ENCODE results near the gene SPAG7. TPM values are rescaled to one million over a fixed set of nuclear protein-coding genes. Genes with fewer than 3 reads are reported as not detected.

Gene SPAG7
- total RNA-seq, 3 donors from 2014 or later, result 42.6 to 57.8 (median 55.2) TPM

DNA sequence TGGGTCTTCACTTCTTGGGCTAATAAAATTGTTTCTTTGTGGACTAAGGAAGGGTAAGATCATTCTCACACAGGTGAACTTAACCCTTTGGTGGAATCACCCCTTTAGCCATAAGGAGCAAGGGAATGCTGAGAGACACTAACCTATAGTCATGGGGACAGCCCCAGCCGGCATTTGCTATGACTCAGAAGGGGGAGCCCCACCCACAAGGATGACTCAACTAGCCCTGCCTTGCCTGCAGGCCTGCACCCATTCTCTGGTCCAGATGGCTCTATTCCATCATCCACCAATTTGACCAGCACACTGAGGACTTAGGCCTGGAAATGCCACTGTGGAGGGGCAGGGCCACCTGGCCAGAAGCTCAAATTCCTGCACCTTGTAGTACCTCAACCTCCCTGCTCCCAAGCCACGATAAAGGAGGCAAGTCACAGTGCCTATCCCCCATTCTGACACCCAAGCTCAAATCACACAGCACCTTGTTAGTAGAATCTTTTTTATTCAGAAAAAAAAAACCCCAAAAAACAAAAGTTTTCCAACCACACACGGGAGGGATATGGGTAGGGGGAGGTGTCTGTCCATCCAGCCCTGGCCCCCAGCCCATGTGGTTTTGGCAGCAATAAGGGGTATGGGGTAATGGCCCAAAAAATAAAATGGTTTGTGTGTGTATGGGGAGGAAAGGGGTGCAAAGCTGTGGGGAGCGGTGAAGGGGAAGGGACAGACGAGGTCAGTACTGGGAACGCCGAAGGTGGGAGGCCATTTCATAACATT lies 22.3 kb downstream of the SPAG7 start:
- H3K27ac ChIP-seq, result peak overlapping the region; percentile 97 to 99
- H3K4me3 ChIP-seq, result peak overlapping the region in 2 of 3 donors; percentile 11 to 98
- DNase-seq (ENCODE audit: low spot score in 2 of 2), result peak; percentile 72 to 81
- H3K27me3 ChIP-seq, result no peaks in the 10 kb centered on the region
- no peaks in the 10 kb centered on the region for H3K36me3 ChIP-seq
- intact Hi-C loops (cut with DNase I; ENCODE audit: low total_unique reads), result no loop called here
- TF ChIP-seq POLR2AphosphoS5 (IDR thresholded peaks at IDR 0.05), result peak in 2 of 3 donors; percentile 32 to 75
- TF ChIP-seq, protein P1, sequence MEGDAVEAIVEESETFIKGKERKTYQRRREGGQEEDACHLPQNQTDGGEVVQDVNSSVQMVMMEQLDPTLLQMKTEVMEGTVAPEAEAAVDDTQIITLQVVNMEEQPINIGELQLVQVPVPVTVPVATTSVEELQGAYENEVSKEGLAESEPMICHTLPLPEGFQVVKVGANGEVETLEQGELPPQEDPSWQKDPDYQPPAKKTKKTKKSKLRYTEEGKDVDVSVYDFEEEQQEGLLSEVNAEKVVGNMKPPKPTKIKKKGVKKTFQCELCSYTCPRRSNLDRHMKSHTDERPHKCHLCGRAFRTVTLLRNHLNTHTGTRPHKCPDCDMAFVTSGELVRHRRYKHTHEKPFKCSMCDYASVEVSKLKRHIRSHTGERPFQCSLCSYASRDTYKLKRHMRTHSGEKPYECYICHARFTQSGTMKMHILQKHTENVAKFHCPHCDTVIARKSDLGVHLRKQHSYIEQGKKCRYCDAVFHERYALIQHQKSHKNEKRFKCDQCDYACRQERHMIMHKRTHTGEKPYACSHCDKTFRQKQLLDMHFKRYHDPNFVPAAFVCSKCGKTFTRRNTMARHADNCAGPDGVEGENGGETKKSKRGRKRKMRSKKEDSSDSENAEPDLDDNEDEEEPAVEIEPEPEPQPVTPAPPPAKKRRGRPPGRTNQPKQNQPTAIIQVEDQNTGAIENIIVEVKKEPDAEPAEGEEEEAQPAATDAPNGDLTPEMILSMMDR (IDR thresholded peaks at IDR 0.05), result no peak
- no peaks in the 10 kb centered on the region for H3K9me3 ChIP-seq
- H3K4me1 ChIP-seq, result peaks cover 14 to 35% of the 10 kb centered on the region in 2 donors

DNA sequence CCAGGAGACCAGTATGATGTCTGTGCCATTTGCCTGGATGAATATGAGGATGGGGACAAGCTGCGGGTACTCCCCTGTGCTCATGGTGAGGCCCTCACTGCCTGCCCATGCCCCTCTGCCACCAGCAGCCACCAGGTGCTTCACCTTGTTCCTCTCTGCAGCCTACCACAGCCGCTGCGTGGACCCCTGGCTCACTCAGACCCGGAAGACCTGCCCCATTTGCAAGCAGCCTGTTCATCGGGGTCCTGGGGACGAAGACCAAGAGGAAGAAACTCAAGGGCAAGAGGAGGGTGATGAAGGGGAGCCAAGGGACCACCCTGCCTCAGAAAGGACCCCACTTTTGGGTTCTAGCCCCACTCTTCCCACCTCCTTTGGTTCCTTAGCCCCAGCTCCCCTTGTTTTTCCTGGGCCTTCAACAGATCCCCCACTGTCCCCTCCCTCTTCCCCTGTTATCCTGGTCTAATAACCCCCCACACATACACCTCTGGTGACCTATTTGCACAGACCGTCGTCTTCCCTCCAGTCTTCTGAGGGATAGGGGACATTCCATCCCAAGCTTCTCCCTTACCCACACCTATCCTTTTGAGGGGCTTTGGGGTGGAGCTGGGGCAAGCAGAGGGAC lies 23.0 kb downstream of the SPAG7 start:
- DNase-seq (ENCODE audit: low spot score in 2 of 2), result no peak
- peaks cover 14 to 32% of the 10 kb centered on the region in 2 donors for H3K4me1 ChIP-seq
- no peaks in the 10 kb centered on the region for H3K9me3 ChIP-seq
- H3K36me3 ChIP-seq, result no peaks in the 10 kb centered on the region
- H3K27ac ChIP-seq, result peak overlapping the region; percentile 97 to 99
- TF ChIP-seq, protein P1 (IDR thresholded peaks at IDR 0.05), result no peak
- TF ChIP-seq POLR2AphosphoS5 (IDR thresholded peaks at IDR 0.05), result no peak
- TF ChIP-seq POLR2A (IDR thresholded peaks at IDR 0.05), result no peak
- H3K4me3 ChIP-seq, result peak overlapping the region in 1 of 3 donors; percentile 98
- intact Hi-C loops (cut with DNase I; ENCODE audit: low total_unique reads), result no loop called here
- no peaks in the 10 kb centered on the region for H3K27me3 ChIP-seq

DNA sequence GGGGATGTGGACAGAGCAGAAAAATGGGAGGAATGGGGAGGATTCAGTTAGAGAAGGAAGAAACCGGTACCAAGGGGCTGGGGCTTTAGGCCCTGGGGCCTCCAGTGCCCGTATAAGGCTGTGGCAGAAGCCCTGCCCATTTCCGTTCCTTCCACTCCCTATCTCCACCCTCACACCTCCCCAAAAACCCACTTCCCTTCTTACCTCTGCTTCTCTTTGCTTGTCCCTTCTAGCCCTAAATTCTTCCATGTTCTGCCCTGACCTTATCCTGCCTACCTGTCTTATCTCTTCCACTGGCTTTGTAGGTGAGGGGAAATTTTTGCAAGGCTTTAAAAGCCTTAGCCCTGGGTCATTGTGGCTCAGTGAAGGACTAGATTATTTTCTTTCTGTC lies 23.5 kb downstream of the SPAG7 start:
- Histone ChIP-seq H3K4me3 (no peak overlapping the region), H3K9me3 (no peaks in the 10 kb centered on the region), H3K36me3 (no peaks in the 10 kb centered on the region), H3K27ac (peak overlapping the region; percentile 97 to 99), H3K4me1 (peaks cover 15 to 35% of the 10 kb centered on the region in 2 donors), H3K27me3 (no peaks in the 10 kb centered on the region)
- no peak for TF ChIP-seq POLR2A (IDR thresholded peaks at IDR 0.05)
- TF ChIP-seq, protein P1 (IDR thresholded peaks at IDR 0.05), result no peak
- TF ChIP-seq POLR2AphosphoS5 (IDR thresholded peaks at IDR 0.05), result no peak
- intact Hi-C loops (cut with DNase I; ENCODE audit: low total_unique reads), result no loop called here
- DNase-seq (ENCODE audit: low spot score in 2 of 2), result no peak

DNA sequence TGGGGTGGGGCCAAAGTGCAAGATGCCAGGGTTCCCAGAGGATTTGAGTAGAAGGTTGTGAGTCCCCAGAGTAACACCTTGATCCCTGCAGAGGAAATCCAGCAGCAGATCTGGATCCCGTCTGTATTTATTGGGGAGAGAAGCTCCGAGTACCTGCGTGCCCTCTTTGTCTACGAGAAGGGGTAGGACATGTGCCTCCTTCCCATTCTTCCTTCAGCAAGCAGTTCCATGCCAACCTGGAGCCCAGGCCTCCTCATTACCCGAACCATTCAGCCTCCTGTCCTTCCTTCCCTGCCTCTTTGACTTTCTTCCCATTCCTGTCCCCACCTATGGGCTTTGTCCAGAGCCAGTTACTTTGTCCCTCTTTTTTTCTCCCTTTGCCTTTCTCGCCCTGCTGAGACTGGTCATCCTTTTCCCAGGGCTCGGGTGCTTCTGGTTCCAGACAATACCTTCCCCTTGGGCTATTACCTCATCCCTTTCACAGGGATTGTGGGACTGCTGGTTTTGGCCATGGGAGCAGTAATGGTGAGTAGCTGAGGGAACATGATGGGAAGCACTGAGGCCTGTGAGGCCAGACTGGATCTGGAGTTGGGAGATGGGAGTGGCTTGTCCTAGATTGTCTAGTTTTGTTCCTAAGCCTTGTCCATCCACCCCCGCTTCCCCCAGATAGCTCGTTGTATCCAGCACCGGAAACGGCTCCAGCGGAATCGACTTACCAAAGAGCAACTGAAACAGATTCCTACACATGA lies 24.7 kb downstream of the SPAG7 start:
- Histone ChIP-seq H3K9me3 (no peaks in the 10 kb centered on the region), H3K36me3 (no peaks in the 10 kb centered on the region), H3K4me1 (peaks cover 25 to 47% of the 10 kb centered on the region in 2 donors), H3K27me3 (no peaks in the 10 kb centered on the region), H3K27ac (peak overlapping the region in 1 of 2 donors; percentile 20), H3K4me3 (no peak overlapping the region)
- intact Hi-C loops (cut with DNase I; ENCODE audit: low total_unique reads), result loop anchor here (2.0 kb wide), 1 partner anchor 24 kb away; the partner anchor contains the start of gene SPAG7
- DNase-seq (ENCODE audit: low spot score in 2 of 2), result no peak
- no peak for TF ChIP-seq POLR2A (IDR thresholded peaks at IDR 0.05)
- TF ChIP-seq, protein P1 (IDR thresholded peaks at IDR 0.05), result no peak
- TF ChIP-seq POLR2AphosphoS5 (IDR thresholded peaks at IDR 0.05), result no peak

All from breast epithelium (tissue), 4 donors.